Transverse colon (tissue), 4 donors: ENCODE data around the gene EDARADD.
"Not testable (repeated sequence)": the region's sequence is repeated elsewhere in the genome, so short reads cannot be mapped to it uniquely, and the experiment has no call there.

Source experiments
- CTCF ChIP-seq, 5 experiments: fragments of 200-600 bp in 3 of 5; fragments of 450-650 bp in 2 of 5; sonication (generic) in 3 of 5; IDR thresholded peaks; 1 replicate in 2 of 5; 2 replicates in 3 of 5; pipeline ENCODE4 v1.5.1; 2016 to 2017; ENCODE audit warnings: antibody characterized with exemption in 5 of 5, inconsistent platforms in 3 of 5, mild to moderate bottlenecking in 2 of 5, moderate library complexity in 1 of 5
- EP300 ChIP-seq: sonication (generic); formaldehyde crosslinking; IDR thresholded peaks from one replicate; pipeline ENCODE4 v1.6.1; 2017; ENCODE audit warnings: antibody characterized with exemption, low read depth
- POLR2A ChIP-seq: fragments of 450-650 bp; IDR thresholded peaks from one replicate; pipeline ENCODE4 v1.6.1; 2016; ENCODE audit warnings: antibody characterized with exemption, mild to moderate bottlenecking, moderate library complexity
- POLR2AphosphoS5 ChIP-seq, 3 donors: sonication (generic); formaldehyde crosslinking; IDR thresholded peaks; one replicate each; pipeline ENCODE4 v1.6.1; 2016; ENCODE audit warnings: antibody characterized with exemption in 3 of 3

GRCh38 chr1:236464197-236464596 is 70.1 kb downstream of the EDARADD start:
- TF ChIP-seq POLR2A; CTCF (IDR thresholded peaks at IDR 0.05); POLR2AphosphoS5 (IDR thresholded peaks at IDR 0.05); EP300: not testable (repeated sequence)
